ENCODE data around the gene STAT5A. TPM values are rescaled to one million over a fixed set of nuclear protein-coding genes. Genes with fewer than 3 reads are reported as not detected.

STAT5A gene
- total RNA-seq, 2 experiments from 2014 or later, result 125 to 131 TPM

- Mint-ChIP-seq H3K9me3 (no peaks in the 10 kb centered on the region), H3K36me3 (peaks cover 25% of the 10 kb centered on the region), H3K4me1 (peaks cover 35% of the 10 kb centered on the region), H3K27me3 (no peaks in the 10 kb centered on the region), H3K27ac (no peak overlapping the region), H3K4me3 (no peak overlapping the region)
- no peak for DNase-seq
- ATAC-seq (ENCODE audit: low read depth), result no peak
- POLR2A ChIA-PET, result interaction anchor here (0.5 to 1.3 kb wide), 4 partner anchors 94 to 343 kb away, joined by 3 read pairs; partner anchors contain the start of gene CNP
Measured at GRCh38 chr17:42309142-42309541, 20.8 kb downstream of the STAT5A start.

- POLR2A ChIA-PET, result interaction anchor here (1.1 to 1.2 kb wide), 2 partner anchors 9 to 344 kb away, joined by 3 to 4 read pairs; partner anchors contain the start of gene CNP
- no peak overlapping the region for H3K4me3 Mint-ChIP-seq
- H3K36me3 Mint-ChIP-seq, result peaks cover 23% of the 10 kb centered on the region
Measured at GRCh38 chr17:42309986-42310786, 21.9 kb downstream of the STAT5A start.

GRCh38 chr17:42310787-42311215 is 22.5 kb downstream of the STAT5A start:
- ATAC-seq (ENCODE audit: low read depth), result no peak
- DNase-seq, result no peak
- Mint-ChIP-seq H3K36me3 (peaks cover 27% of the 10 kb centered on the region), H3K4me1 (peaks cover 48% of the 10 kb centered on the region), H3K27ac (no peak overlapping the region), H3K9me3 (no peaks in the 10 kb centered on the region), H3K4me3 (no peak overlapping the region), H3K27me3 (no peaks in the 10 kb centered on the region)
- POLR2A ChIA-PET, result interaction anchor here (1.2 kb wide), 1 partner anchor 10 kb away, joined by 4 read pairs; no protein-coding TSS in a partner anchor

More at GRCh38 chr17:42309986-42310786, 21.9 kb downstream of the STAT5A start:
- no peaks in the 10 kb centered on the region for H3K27me3 Mint-ChIP-seq
- no peak for ATAC-seq (ENCODE audit: low read depth)
- no peaks in the 10 kb centered on the region for H3K9me3 Mint-ChIP-seq
- H3K27ac Mint-ChIP-seq, result peak overlapping the region; percentile 58
- no peak for DNase-seq
- H3K4me1 Mint-ChIP-seq, result peaks cover 42% of the 10 kb centered on the region

GRCh38 chr17:42311240-42312034 is 23.1 kb downstream of the STAT5A start:
- ATAC-seq (ENCODE audit: low read depth) (no peak), DNase-seq (no peak)
- H3K27me3 Mint-ChIP-seq, result no peaks in the 10 kb centered on the region
- H3K27ac Mint-ChIP-seq, result peak overlapping the region; percentile 26
- H3K9me3 Mint-ChIP-seq, result no peaks in the 10 kb centered on the region
- H3K36me3 Mint-ChIP-seq, result peaks cover 24% of the 10 kb centered on the region
- H3K4me1 Mint-ChIP-seq, result peaks cover 47% of the 10 kb centered on the region
- H3K4me3 Mint-ChIP-seq, result peak overlapping the region; percentile 56
- POLR2A ChIA-PET, result interaction anchor here (1.0 to 1.9 kb wide), 6 partner anchors 10 to 294 kb away, joined by 3 to 8 read pairs (median 4); partner anchors contain the start of gene DNAJC7

- peaks cover 27% of the 10 kb centered on the region for H3K36me3 Mint-ChIP-seq
- POLR2A ChIA-PET, result interaction anchor here (0.7 to 1.9 kb wide), 8 partner anchors 23 to 346 kb away, joined by 3 to 8 read pairs (median 4); partner anchors contain the start of genes CNP, DNAJC7 and STAT3
- H3K27ac Mint-ChIP-seq, result peak overlapping the region; percentile 55
- no peak for ATAC-seq (ENCODE audit: low read depth)
- no peak for DNase-seq
- peak overlapping the region; percentile 56 for H3K4me3 Mint-ChIP-seq
- H3K9me3 Mint-ChIP-seq, result no peaks in the 10 kb centered on the region
- H3K27me3 Mint-ChIP-seq, result no peaks in the 10 kb centered on the region
- H3K4me1 Mint-ChIP-seq, result peaks cover 50% of the 10 kb centered on the region
Measured at GRCh38 chr17:42312035-42312284, 23.7 kb downstream of the STAT5A start.

- Mint-ChIP-seq H3K36me3 (peaks cover 27% of the 10 kb centered on the region), H3K9me3 (no peaks in the 10 kb centered on the region), H3K4me3 (peak overlapping the region; percentile 56), H3K4me1 (peaks cover 54% of the 10 kb centered on the region), H3K27me3 (no peaks in the 10 kb centered on the region), H3K27ac (peak overlapping the region; percentile 65)
- peak; percentile 83 for DNase-seq
- POLR2A ChIA-PET, result interaction anchor here (0.5 to 2.2 kb wide), 13 partner anchors 23 to 346 kb away, joined by 3 to 13 read pairs (median 4); partner anchors contain the start of genes CNP, DNAJC7 and STAT3
- ATAC-seq (ENCODE audit: low read depth), result peak; percentile 80
Measured at GRCh38 chr17:42312285-42313130, 24.2 kb downstream of the STAT5A start.

- H3K4me3 Mint-ChIP-seq, result no peak overlapping the region
- no peaks in the 10 kb centered on the region for H3K27me3 Mint-ChIP-seq
- ATAC-seq (ENCODE audit: low read depth) (no peak), DNase-seq (no peak)
- POLR2A ChIA-PET, result interaction anchor here (0.6 to 2.2 kb wide), 6 partner anchors 51 to 93 kb away, joined by 3 to 13 read pairs (median 4); no protein-coding TSS in a partner anchor
- H3K36me3 Mint-ChIP-seq, result peaks cover 25% of the 10 kb centered on the region
- H3K9me3 Mint-ChIP-seq, result no peaks in the 10 kb centered on the region
- H3K27ac Mint-ChIP-seq, result no peak overlapping the region
- H3K4me1 Mint-ChIP-seq, result peaks cover 55% of the 10 kb centered on the region
Measured at GRCh38 chr17:42313389-42313772, 25.1 kb downstream of the STAT5A start.

GRCh38 chr17:42313773-42314566 is 25.7 kb downstream of the STAT5A start:
- Mint-ChIP-seq H3K27ac (no peak overlapping the region), H3K27me3 (no peaks in the 10 kb centered on the region), H3K9me3 (no peaks in the 10 kb centered on the region), H3K36me3 (peaks cover 27% of the 10 kb centered on the region), H3K4me1 (peaks cover 55% of the 10 kb centered on the region), H3K4me3 (no peak overlapping the region)
- ATAC-seq (ENCODE audit: low read depth), result no peak
- DNase-seq, result no peak
- POLR2A ChIA-PET, result interaction anchor here (0.6 to 2.2 kb wide), 5 partner anchors 13 to 223 kb away, joined by 3 to 13 read pairs (median 7); no protein-coding TSS in a partner anchor

- ATAC-seq (ENCODE audit: low read depth), result no peak
- H3K27me3 Mint-ChIP-seq, result no peaks in the 10 kb centered on the region
- POLR2A ChIA-PET, result interaction anchor here (0.7 to 1.2 kb wide), 4 partner anchors 27 to 91 kb away, joined by 3 to 9 read pairs (median 4); partner anchors contain the start of gene STAT3
- no peaks in the 10 kb centered on the region for H3K9me3 Mint-ChIP-seq
- H3K4me3 Mint-ChIP-seq, result peak overlapping the region; percentile 66
- no peak for DNase-seq
- H3K36me3 Mint-ChIP-seq, result peaks cover 29% of the 10 kb centered on the region
- H3K27ac Mint-ChIP-seq, result peak overlapping the region; percentile 83
- peaks cover 64% of the 10 kb centered on the region for H3K4me1 Mint-ChIP-seq
Measured at GRCh38 chr17:42315402-42316156, 27.3 kb downstream of the STAT5A start.

GRCh38 chr17:42316755-42317154 is 28.5 kb downstream of the STAT5A start:
- H3K27me3 Mint-ChIP-seq, result no peaks in the 10 kb centered on the region
- POLR2A ChIA-PET, result interaction anchor here (0.9 to 1.1 kb wide), 2 partner anchors 89 to 90 kb away, joined by 4 to 5 read pairs; no protein-coding TSS in a partner anchor
- peak overlapping the region; percentile 7 for H3K27ac Mint-ChIP-seq
- no peaks in the 10 kb centered on the region for H3K9me3 Mint-ChIP-seq
- H3K36me3 Mint-ChIP-seq, result peaks cover 35% of the 10 kb centered on the region
- DNase-seq, result no peak
- H3K4me1 Mint-ChIP-seq, result peaks cover 63% of the 10 kb centered on the region
- ATAC-seq (ENCODE audit: low read depth), result no peak
- no peak overlapping the region for H3K4me3 Mint-ChIP-seq

GRCh38 chr17:42317266-42317845 is 29.1 kb downstream of the STAT5A start:
- H3K4me3 Mint-ChIP-seq, result no peak overlapping the region
- ATAC-seq (ENCODE audit: low read depth), result no peak
- no peaks in the 10 kb centered on the region for H3K27me3 Mint-ChIP-seq
- H3K9me3 Mint-ChIP-seq, result no peaks in the 10 kb centered on the region
- DNase-seq, result no peak
- POLR2A ChIA-PET, result interaction anchor here (0.6 to 0.9 kb wide), 2 partner anchors 15 to 90 kb away, joined by 3 to 5 read pairs; no protein-coding TSS in a partner anchor
- peaks cover 40% of the 10 kb centered on the region for H3K36me3 Mint-ChIP-seq
- H3K4me1 Mint-ChIP-seq, result peaks cover 64% of the 10 kb centered on the region
- peak overlapping the region; percentile 3 for H3K27ac Mint-ChIP-seq

All from activated naive CD8-positive, alpha-beta T cell treated with anti-CD3 and anti-CD28 coated beads, Interleukin-2, amount 10 ng/mL, durations not matched to agents 7 days and 5 days (primary cell).